Dendritic cell treated with granulocyte-macrophage colony-stimulating factor and Interleukin-4, amounts not matched to agents 40 ng/mL and 50 ng/mL, for 4 days (primary cell): Measurements from ENCODE around the gene SUSD6.

ENCODE experiments used
- H3K27ac Mint-ChIP-seq: one replicate; pipeline ENCODE4 v1.8.0; 2022; ENCODE audit warnings: mild to moderate bottlenecking, mixed read lengths
- H3K27me3 Mint-ChIP-seq: one replicate; pipeline ENCODE4 v1.8.0; 2022; ENCODE audit warnings: mild to moderate bottlenecking, mixed read lengths
- H3K36me3 Mint-ChIP-seq: one replicate; pipeline ENCODE4 v1.8.0; 2022; ENCODE audit warnings: low read depth, mixed read lengths
- H3K4me1 Mint-ChIP-seq: one replicate; pipeline ENCODE4 v1.8.0; 2022; ENCODE audit warnings: low read depth, mixed read lengths
- H3K4me3 Mint-ChIP-seq: one replicate; pipeline ENCODE4 v1.8.0; 2022; ENCODE audit warnings: mild to moderate bottlenecking, moderate library complexity, mixed read lengths
- H3K9me3 Mint-ChIP-seq: one replicate; pipeline ENCODE4 v1.8.0; 2022; ENCODE audit warnings: mixed read lengths
- intact Hi-C: fragments of 100-400 bp; cut with micrococcal nuclease; formaldehyde crosslinking; loops from one replicate; pipeline ENCODE4 v1.15.0; 2022

Gene SUSD6

DNA sequence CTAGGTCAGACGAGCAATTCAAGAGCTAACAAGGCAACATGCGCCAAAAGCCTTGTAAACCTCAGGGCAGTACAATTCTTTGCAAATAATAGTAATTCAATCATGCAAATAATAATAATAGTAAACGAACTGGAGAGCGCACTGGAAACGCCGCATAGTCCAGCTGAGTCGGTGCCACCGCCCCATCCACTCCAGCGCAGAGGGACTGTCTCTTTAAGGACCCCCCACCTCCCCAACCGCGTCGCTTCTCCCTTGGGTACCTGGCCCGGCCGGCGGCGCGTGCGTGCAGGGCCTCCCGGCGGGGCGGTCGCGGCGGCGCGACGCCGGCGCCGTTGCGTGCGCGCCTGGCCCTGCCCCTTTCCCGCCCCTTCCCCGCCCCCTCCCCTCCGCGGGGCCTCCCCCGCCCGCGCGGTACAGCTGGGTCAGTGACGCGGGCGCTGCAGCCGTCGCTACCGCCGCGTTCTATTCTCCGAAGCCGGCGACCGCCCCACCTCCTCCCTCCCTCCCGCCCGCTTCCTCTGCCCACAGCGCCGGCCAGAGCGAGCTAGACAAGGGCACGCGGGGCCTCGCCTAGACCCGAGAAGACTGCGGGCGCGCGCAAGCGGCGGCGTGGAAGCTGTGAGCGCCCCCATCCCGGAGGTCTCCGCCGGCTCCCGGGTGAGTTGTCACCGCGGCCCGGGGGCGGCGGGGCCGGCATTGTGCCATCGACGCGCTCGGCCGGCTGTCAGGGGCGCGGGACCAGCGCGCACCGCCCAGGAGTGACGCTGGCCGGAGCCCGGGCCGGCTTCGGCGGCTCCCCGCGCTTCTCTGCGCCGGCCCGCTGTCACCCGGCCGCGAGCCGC, at the start of gene SUSD6:
Gene SUSD6, plus strand, starts transcription at position 425 of the 842 bp plus-strand sequence. CDS start 46,997 bp downstream, outside the sequence.
- Mint-ChIP-seq H3K36me3 (peaks cover 38% of the 10 kb centered on the region), H3K27me3 (no peaks in the 10 kb centered on the region), H3K9me3 (no peaks in the 10 kb centered on the region), H3K27ac (peak within 1 kb of the TSS; percentile 91), H3K4me3 (peak within 1 kb of the TSS; percentile 90), H3K4me1 (peaks cover 59% of the 10 kb centered on the region)
- intact Hi-C loops = loop anchor here (2.0 to 5.0 kb wide), 2 partner anchors 101 to 155 kb away; partner anchors contain the start of gene SRSF5

GRCh38 chr14:69561893-69562292, 49.5 kb upstream of the SUSD6 start:
- Mint-ChIP-seq H3K27ac (no peak overlapping the region), H3K4me1 (no peaks in the 10 kb centered on the region), H3K4me3 (no peak overlapping the region), H3K36me3 (no peaks in the 10 kb centered on the region), H3K9me3 (no peaks in the 10 kb centered on the region), H3K27me3 (peaks cover 61% of the 10 kb centered on the region)
- intact Hi-C loops = no loop called here

DNA sequence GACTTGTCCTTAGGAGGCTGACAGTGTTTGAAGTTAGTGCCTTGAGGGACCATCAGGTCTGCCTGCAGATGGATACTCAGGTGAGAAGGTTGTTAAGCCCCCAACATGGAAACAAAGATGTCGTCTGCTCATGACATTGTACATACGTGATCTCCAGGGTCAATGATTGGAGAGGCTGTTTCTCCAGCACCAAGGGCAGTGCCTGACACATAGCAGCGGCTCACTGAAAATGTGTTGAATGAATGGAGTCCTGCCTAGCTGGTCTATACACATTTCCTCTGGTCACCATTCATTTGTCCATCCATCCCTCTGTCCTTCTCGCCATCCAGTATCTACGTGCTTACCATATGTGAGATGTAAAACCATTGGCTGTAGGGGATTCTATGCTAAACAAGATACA, 43.8 kb upstream of the SUSD6 start:
- Mint-ChIP-seq H3K27me3 (peaks cover 83% of the 10 kb centered on the region), H3K4me1 (peaks cover 6% of the 10 kb centered on the region), H3K9me3 (no peaks in the 10 kb centered on the region), H3K27ac (no peak overlapping the region), H3K36me3 (no peaks in the 10 kb centered on the region), H3K4me3 (no peak overlapping the region)
- intact Hi-C loops = no loop called here

GRCh38 chr14:69569859-69570258, 41.5 kb upstream of the SUSD6 start:
- Mint-ChIP-seq H3K36me3 (no peaks in the 10 kb centered on the region), H3K4me1 (peaks cover 12% of the 10 kb centered on the region), H3K9me3 (no peaks in the 10 kb centered on the region), H3K4me3 (no peak overlapping the region), H3K27ac (no peak overlapping the region), H3K27me3 (peaks cover 88% of the 10 kb centered on the region)
- intact Hi-C loops = loop anchor here (5.0 kb wide), 1 partner anchor 328 kb away; no protein-coding TSS in a partner anchor

DNA sequence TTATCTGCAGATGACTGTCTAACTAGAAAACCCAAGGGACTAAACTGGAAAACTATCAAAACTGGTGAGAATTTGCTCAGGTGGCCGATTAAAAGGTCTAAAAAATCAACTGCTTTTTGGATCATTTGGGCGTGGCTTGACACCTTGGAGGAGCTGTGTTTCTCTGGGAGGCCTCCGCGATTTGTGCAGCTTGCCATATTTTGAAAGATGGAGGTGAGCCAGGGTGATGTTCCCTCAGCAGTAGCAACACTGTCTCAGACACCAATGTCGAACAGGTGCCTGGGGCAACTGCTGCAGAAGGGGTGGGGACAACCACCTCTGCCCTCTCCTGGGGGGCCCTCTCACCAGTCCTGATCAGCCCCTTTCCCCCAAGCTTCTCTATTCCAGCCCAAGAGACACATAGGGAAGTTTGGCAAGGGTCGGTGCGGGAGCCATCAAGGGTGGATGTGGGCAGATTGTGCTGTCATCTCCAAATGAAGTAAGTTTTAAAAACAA, 40.5 kb upstream of the SUSD6 start:
- Mint-ChIP-seq H3K27me3 (peaks cover 89% of the 10 kb centered on the region), H3K4me3 (no peak overlapping the region), H3K9me3 (no peaks in the 10 kb centered on the region), H3K27ac (no peak overlapping the region), H3K36me3 (no peaks in the 10 kb centered on the region), H3K4me1 (peaks cover 12% of the 10 kb centered on the region)
- intact Hi-C loops = loop anchor here (5.0 kb wide), 1 partner anchor 329 kb away; no protein-coding TSS in a partner anchor

DNA sequence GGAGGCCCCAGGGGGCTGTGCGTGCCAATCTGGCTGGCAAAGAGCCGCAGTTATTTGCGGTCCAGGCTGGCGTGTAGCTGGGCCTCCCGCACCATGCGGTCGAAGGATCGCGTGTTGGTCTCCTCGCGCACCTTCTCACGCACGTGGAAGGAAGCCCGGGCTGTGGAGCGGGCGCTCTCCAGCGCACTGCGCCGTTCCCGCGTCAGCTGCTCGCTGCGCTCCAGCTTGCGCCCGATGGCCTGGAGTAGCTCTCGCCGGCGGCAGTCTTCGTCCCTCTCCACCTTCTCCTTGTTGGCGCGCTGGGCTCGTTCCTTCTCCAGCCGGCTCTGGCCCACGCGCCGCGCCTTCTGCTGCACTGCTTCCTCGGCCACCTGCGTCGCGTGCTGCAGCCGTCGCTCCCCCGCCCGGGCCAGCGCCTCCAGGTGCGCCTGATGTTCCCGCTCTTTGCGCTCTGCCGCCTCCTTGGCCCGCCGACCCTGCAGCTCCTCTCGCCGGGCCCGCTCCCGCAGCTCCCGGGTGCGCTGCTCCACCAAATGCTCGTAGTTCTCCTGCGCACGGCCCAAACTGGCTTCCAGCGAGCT, 39.9 kb upstream of the SUSD6 start:
- Mint-ChIP-seq H3K36me3 (no peaks in the 10 kb centered on the region), H3K27me3 (peaks cover 89% of the 10 kb centered on the region), H3K4me3 (peak overlapping the region; percentile 63), H3K9me3 (no peaks in the 10 kb centered on the region), H3K4me1 (peaks cover 12% of the 10 kb centered on the region), H3K27ac (no peak overlapping the region)
- intact Hi-C loops = loop anchor here (5.0 kb wide), 1 partner anchor 329 kb away; no protein-coding TSS in a partner anchor

DNA sequence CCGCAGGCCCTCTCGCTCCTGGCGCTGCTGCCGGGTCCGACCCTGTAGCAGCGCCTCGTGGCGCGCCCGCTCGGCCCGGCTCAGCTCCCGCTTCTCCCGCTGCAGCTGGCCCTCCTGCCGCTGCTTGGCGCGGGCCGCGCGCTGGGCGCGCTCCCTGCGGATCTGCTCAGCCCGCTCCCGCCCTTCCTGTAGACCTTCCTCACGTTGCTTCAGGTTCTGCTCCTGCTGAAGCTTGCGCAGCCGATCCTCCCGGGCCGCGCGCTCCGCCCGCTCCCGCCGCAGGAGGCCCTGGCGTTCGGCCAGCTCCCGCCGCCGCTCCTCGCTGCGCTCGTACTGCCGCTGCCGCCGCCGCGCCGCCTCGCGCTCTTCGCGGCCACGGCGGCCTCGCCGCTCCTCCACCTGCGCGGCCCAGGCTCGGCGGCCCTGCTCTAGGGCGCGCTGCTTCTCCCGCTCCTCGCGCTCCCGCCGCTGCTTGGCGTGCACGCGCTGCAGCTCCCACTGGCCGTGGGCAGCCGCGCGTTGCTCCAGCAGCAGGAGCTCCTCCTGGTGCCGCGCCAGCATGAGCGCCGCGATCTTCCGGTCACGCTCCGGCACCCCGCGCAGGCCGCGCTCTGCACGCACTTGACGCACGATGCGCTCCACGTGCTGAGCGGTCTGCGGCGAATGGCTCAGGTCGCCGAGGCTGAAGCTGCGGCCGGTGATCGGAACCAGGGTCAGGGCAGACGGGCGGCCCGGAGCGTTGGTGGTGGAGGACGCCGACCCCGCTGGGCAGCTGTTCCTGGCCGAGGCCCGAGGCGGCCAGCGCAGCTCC, 39.2 kb upstream of the SUSD6 start:
- H3K27me3 Mint-ChIP-seq = peaks cover 91% of the 10 kb centered on the region
- no peaks in the 10 kb centered on the region for H3K9me3 Mint-ChIP-seq
- H3K4me1 Mint-ChIP-seq = peaks cover 12% of the 10 kb centered on the region
- no peaks in the 10 kb centered on the region for H3K36me3 Mint-ChIP-seq
- no peak overlapping the region for H3K27ac Mint-ChIP-seq
- H3K4me3 Mint-ChIP-seq = peak overlapping the region; percentile 63
- intact Hi-C loops = loop anchor here (5.0 kb wide), 1 partner anchor 330 kb away; no protein-coding TSS in a partner anchor

DNA sequence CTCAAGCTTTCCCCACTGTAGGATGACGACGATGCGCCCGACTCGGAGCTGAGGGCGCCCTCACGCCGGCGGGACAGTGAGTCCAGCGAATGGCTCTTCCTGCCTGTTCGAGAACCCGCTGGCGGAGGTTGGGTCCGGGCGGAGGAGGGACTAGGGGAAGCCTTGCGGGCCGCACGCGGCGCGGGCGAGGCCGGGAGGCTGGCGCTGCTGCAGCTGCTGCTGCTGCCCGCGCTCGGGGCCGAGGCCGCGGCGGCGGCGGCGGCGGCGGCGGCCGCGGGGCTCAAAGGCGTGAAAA, 38.6 kb upstream of the SUSD6 start:
- H3K4me1 Mint-ChIP-seq = peaks cover 12% of the 10 kb centered on the region
- H3K9me3 Mint-ChIP-seq = no peaks in the 10 kb centered on the region
- intact Hi-C loops = loop anchor here (5.0 kb wide), 1 partner anchor 330 kb away; no protein-coding TSS in a partner anchor
- H3K27me3 Mint-ChIP-seq = peaks cover 91% of the 10 kb centered on the region
- no peaks in the 10 kb centered on the region for H3K36me3 Mint-ChIP-seq
- peak overlapping the region; percentile 63 for H3K4me3 Mint-ChIP-seq
- H3K27ac Mint-ChIP-seq = no peak overlapping the region

DNA sequence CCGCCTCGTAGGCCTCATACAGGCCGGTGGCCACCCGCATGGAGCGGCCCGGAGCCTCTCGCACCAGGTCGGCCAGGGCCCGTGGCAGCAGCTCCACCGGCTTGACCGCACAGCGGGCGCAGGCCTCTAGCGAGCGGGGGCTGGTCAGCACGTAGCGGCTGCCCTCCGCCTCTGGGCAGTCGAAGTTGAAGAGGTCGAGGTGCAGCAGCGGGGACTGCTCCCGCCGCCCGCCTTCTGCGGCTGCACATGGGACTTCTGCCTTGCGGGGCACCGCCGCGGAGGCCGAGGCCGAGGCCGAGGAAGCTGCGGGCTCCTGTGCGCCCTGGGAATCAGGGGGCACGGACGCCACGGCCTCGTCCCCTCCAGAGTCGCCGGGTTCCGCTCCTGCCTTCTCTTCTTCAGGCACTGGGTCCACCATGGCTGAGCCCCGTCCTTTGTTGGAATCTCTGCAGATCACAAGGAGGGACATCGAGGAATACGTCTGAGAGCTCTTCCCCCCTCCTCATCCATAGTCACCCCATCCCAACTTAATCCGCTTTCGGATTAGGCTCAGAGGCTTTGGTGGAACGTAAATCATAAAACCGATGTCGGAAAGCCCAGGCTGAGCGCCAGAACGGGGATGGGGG, 38.1 kb upstream of the SUSD6 start:
- no peaks in the 10 kb centered on the region for H3K9me3 Mint-ChIP-seq
- H3K27ac Mint-ChIP-seq = no peak overlapping the region
- H3K4me3 Mint-ChIP-seq = no peak overlapping the region
- peaks cover 88% of the 10 kb centered on the region for H3K27me3 Mint-ChIP-seq
- intact Hi-C loops = loop anchor here (5.0 kb wide), 1 partner anchor 331 kb away; no protein-coding TSS in a partner anchor
- peaks cover 12% of the 10 kb centered on the region for H3K4me1 Mint-ChIP-seq
- H3K36me3 Mint-ChIP-seq = no peaks in the 10 kb centered on the region

DNA sequence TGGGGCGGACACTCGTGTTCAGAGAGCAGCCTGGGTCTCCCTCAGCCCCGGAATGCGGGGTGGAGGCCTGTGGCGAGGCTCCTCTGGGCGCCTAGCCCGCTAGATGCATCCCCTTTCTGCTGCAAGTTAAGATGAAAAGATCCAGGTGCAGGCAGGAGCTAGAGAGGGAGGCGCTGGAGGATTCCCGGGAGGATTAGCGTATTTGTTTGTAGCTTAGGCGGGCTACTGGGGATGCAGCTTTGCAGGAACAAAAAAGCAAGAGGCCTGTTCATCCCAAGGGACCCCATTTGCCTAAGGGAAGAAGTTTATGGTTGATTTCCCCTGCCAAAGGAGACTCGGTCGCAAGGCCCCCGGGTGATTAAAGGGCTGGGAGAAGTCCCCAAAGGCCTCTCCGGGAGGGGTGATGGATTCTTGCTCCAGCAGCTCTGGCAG, 37.5 kb upstream of the SUSD6 start:
- H3K9me3 Mint-ChIP-seq = no peaks in the 10 kb centered on the region
- intact Hi-C loops = loop anchor here (1.0 to 5.0 kb wide), 2 partner anchors 39 to 332 kb away; no protein-coding TSS in a partner anchor
- H3K36me3 Mint-ChIP-seq = no peaks in the 10 kb centered on the region
- no peak overlapping the region for H3K27ac Mint-ChIP-seq
- no peak overlapping the region for H3K4me3 Mint-ChIP-seq
- H3K4me1 Mint-ChIP-seq = peaks cover 12% of the 10 kb centered on the region
- H3K27me3 Mint-ChIP-seq = peaks cover 88% of the 10 kb centered on the region

DNA sequence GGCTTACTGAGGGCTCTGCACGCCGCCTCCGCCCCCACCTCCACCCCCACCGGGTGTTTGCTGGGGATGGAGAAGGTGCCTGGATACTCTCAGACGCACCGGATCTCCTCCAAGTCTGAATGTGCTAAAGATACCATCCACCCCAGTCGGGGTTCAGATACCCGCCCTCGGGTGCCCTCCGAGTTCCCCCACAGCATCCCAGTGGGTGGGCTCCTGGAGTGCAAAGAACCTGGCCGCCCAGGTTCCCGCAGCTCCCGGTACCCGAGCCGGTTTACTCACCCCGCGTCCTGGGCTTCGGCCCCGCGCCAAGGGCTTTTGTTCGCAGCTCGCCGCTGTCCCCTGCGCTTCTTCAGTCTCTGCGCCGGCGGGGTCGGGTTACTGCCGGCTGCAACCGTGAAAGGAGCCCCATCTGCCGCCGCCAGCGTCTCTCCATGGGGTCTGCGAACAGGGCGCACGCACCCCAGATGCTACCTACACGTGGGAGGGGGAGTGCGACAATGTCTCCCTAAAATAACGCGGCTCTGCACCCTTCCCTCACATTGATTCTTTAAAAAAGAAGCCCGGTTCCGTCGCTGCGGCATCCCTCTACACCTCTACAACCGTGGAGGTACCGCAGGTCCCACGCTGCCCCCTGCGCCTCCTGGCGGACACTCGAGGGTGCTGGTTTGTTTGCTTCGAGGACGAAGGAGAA, 37.0 kb upstream of the SUSD6 start, which contains the start of gene CCDC177:
Gene CCDC177, minus strand, starts transcription at position 609 of the 691 bp plus-strand sequence. CDS start 1,249 bp downstream, outside the sequence.
- H3K4me1 Mint-ChIP-seq = peaks cover 12% of the 10 kb centered on the region
- no peaks in the 10 kb centered on the region for H3K9me3 Mint-ChIP-seq
- intact Hi-C loops = loop anchor here (1.0 to 5.0 kb wide), 2 partner anchors 39 to 332 kb away; no protein-coding TSS in a partner anchor
- H3K27me3 Mint-ChIP-seq = peaks cover 86% of the 10 kb centered on the region
- no peak within 1 kb of the TSS for H3K4me3 Mint-ChIP-seq
- no peak within 1 kb of the TSS for H3K27ac Mint-ChIP-seq
- H3K36me3 Mint-ChIP-seq = no peaks in the 10 kb centered on the region

- Mint-ChIP-seq H3K4me1 (peaks cover 12% of the 10 kb centered on the region), H3K9me3 (no peaks in the 10 kb centered on the region), H3K4me3 (no peak overlapping the region), H3K27me3 (peaks cover 84% of the 10 kb centered on the region), H3K36me3 (no peaks in the 10 kb centered on the region), H3K27ac (no peak overlapping the region)
- intact Hi-C loops = loop anchor here (1.0 to 5.0 kb wide), 2 partner anchors 40 to 333 kb away; no protein-coding TSS in a partner anchor
Observed at GRCh38 chr14:69574954-69575295, 36.5 kb upstream of the SUSD6 start.
